Pulmonary artery endothelial cell (primary cell): ENCODE data around the gene KCNQ5. TPM values are rescaled to one million over a fixed set of nuclear protein-coding genes. Genes with fewer than 3 reads are reported as not detected.
"Not testable (repeated sequence)": the region's sequence is repeated elsewhere in the genome, so short reads cannot be mapped to it uniquely, and the experiment has no call there.

Source experiments
- DNase-seq: peaks from one replicate; pipeline ENCODE4 v3.0.0-alpha.2; 2011; ENCODE audit warnings: low read depth, low spot score
- total RNA-seq: library from RNA; depleted of rRNA; stranded (reverse); fragments of >200 nt; gene quantifications from 2 replicates; pipeline ENCODE4 v1.2.3, GENCODE V29; 2014

KCNQ5 gene
- total RNA-seq, 1 donor from 2014 or later, result not detected

- DNase-seq, result not testable (repeated sequence)
These were observed 276.4 kb downstream of the KCNQ5 start for GRCh38 chr6:72898313-72898712.

- DNase-seq, result no peak
These were observed 284.0 kb downstream of the KCNQ5 start for GRCh38 chr6:72905705-72906478.

GRCh38 chr6:72911463-72912155 is 289.7 kb downstream of the KCNQ5 start:
- no peak for DNase-seq

GRCh38 chr6:72913797-72914196 is 291.9 kb downstream of the KCNQ5 start:
- DNase-seq, result no peak

- no peak for DNase-seq
These were observed 294.4 kb downstream of the KCNQ5 start for GRCh38 chr6:72916298-72916697.

- no peak for DNase-seq
These were observed 295.0 kb downstream of the KCNQ5 start for GRCh38 chr6:72916906-72917305.

GRCh38 chr6:72922401-72922800 is 300.5 kb downstream of the KCNQ5 start:
- no peak for DNase-seq

GRCh38 chr6:72925136-72925535 is 303.3 kb downstream of the KCNQ5 start:
- DNase-seq, result no peak

- DNase-seq, result no peak
These were observed 308.8 kb downstream of the KCNQ5 start for GRCh38 chr6:72930556-72931132.

- no peak for DNase-seq
These were observed 309.5 kb downstream of the KCNQ5 start for GRCh38 chr6:72931325-72931887.

GRCh38 chr6:72933233-72933632 is 311.4 kb downstream of the KCNQ5 start:
- no peak for DNase-seq

- DNase-seq, result no peak
These were observed 315.1 kb downstream of the KCNQ5 start for GRCh38 chr6:72936766-72937559.

GRCh38 chr6:72938104-72938503 is 316.2 kb downstream of the KCNQ5 start:
- DNase-seq, result no peak

GRCh38 chr6:72939004-72939403 is 317.1 kb downstream of the KCNQ5 start:
- no peak for DNase-seq

GRCh38 chr6:72940265-72940664 is 318.4 kb downstream of the KCNQ5 start:
- no peak for DNase-seq

- no peak for DNase-seq
These were observed 319.4 kb downstream of the KCNQ5 start for GRCh38 chr6:72941263-72941662.

GRCh38 chr6:72941751-72942150 is 319.9 kb downstream of the KCNQ5 start:
- no peak for DNase-seq

GRCh38 chr6:72943699-72944098 is 321.8 kb downstream of the KCNQ5 start:
- no peak for DNase-seq

- no peak for DNase-seq
These were observed 322.8 kb downstream of the KCNQ5 start for GRCh38 chr6:72944660-72945059.

GRCh38 chr6:72946774-72947173 is 324.9 kb downstream of the KCNQ5 start:
- DNase-seq, result no peak

- DNase-seq, result no peak
These were observed 325.7 kb downstream of the KCNQ5 start for GRCh38 chr6:72947534-72947933.
